HepG2 (cell line): Measurements from ENCODE around the gene RPTOR. TPM values are rescaled to one million over a fixed set of nuclear protein-coding genes. Genes with fewer than 3 reads are reported as not detected.
A peak's percentile ranks its signal among the peaks of the same experiment; 100 is the strongest.

Experiments used
- AGO2 ChIP-seq: fragments of 200-400 bp; formaldehyde crosslinking; optimal IDR thresholded peaks from 2 replicates; pipeline ENCODE3; 2017; ENCODE audit warnings: mild to moderate bottlenecking, low read depth, low read length, moderate library complexity
- ARNTL ChIP-seq: sonication (generic); formaldehyde crosslinking; IDR thresholded peaks from 2 replicates; pipeline ENCODE4 v1.4.0; 2020; ENCODE audit warnings: mild to moderate bottlenecking, missing genetic modification reagents
- ETV5 ChIP-seq: IDR thresholded peaks from 2 replicates; pipeline ENCODE4 v1.6.1; 2018; ENCODE audit warnings: missing biosample characterization, missing genetic modification reagents, inconsistent platforms, borderline replicate concordance
- FOXO1 ChIP-seq: sonication (generic); formaldehyde crosslinking; IDR thresholded peaks from 2 replicates; pipeline ENCODE4 v1.4.0; 2020; ENCODE audit warnings: missing genetic modification reagents
- HCFC1 ChIP-seq: fragments of 150-350 bp; IDR thresholded peaks from 2 replicates; pipeline ENCODE4 v1.6.1; 2014; ENCODE audit warnings: low read depth, low read length
- ISL2 ChIP-seq: sonication (generic); formaldehyde crosslinking; IDR thresholded peaks from 2 replicates; pipeline ENCODE4 v1.5.0; 2020; ENCODE audit warnings: missing genetic modification reagents
- NR2F1 ChIP-seq, 2 experiments: fragments of 450-650 bp in 1 of 2; formaldehyde crosslinking in 1 of 2; IDR thresholded peaks; 2 replicates each; pipeline versions ENCODE4 v1.5.0 to v1.6.1; 2016 to 2020; ENCODE audit warnings: mild to moderate bottlenecking in 1 of 2, missing compliant biosample characterization in 1 of 2, missing genetic modification reagents in 1 of 2, moderate library complexity in 1 of 2
- NR2F6 ChIP-seq, 2 experiments: IDR thresholded peaks; 2 replicates each; pipeline ENCODE4 v1.6.1; 2016; ENCODE audit warnings: antibody characterized with exemption in 1 of 2, mild to moderate bottlenecking in 1 of 2
- PHF8 ChIP-seq: sonication (generic); formaldehyde crosslinking; IDR thresholded peaks from 2 replicates; pipeline ENCODE4 v1.5.0; 2020; ENCODE audit warnings: missing genetic modification reagents
- RFX3 ChIP-seq: IDR thresholded peaks from 2 replicates; pipeline ENCODE4 v1.6.1; 2016; ENCODE audit warnings: missing biosample characterization, missing genetic modification reagents
- SAFB2 ChIP-seq: sonication (generic); formaldehyde crosslinking; IDR thresholded peaks from 2 replicates; pipeline ENCODE4 v1.5.1; 2020; ENCODE audit warnings: missing genetic modification reagents, low read depth, mild to moderate bottlenecking, borderline replicate concordance
- SATB2 ChIP-seq: sonication (generic); formaldehyde crosslinking; IDR thresholded peaks from 2 replicates; pipeline ENCODE4 v1.5.0; 2020; ENCODE audit warnings: missing genetic modification reagents
- SMYD3 ChIP-seq: sonication (generic); formaldehyde crosslinking; IDR thresholded peaks from 2 replicates; pipeline ENCODE4 v1.8.1; 2023; ENCODE audit warnings: mild to moderate bottlenecking, missing genetic modification reagents
- SP5 ChIP-seq: IDR thresholded peaks from 2 replicates; pipeline ENCODE4 v1.6.1; 2016; ENCODE audit warnings: low read depth, borderline replicate concordance
- SRSF4 ChIP-seq: fragments of 200-400 bp; formaldehyde crosslinking; IDR thresholded peaks from one replicate; pipeline ENCODE4 v1.6.1; 2018; ENCODE audit warnings: mild to moderate bottlenecking, low read depth, low read length, moderate library complexity; ENCODE audit not compliant: poor library complexity, severe bottlenecking
- STAG1 ChIP-seq: sonication (generic); formaldehyde crosslinking; IDR thresholded peaks from 2 replicates; pipeline ENCODE4 v1.4.0; 2020; ENCODE audit warnings: missing genetic modification reagents
- STAT5B ChIP-seq: sonication (generic); formaldehyde crosslinking; IDR thresholded peaks from 2 replicates; pipeline ENCODE4 v1.4.0; 2020; ENCODE audit warnings: missing genetic modification reagents
- SYNCRIP ChIP-seq: fragments of 200-400 bp; formaldehyde crosslinking; IDR thresholded peaks from 2 replicates; pipeline ENCODE4 v1.6.1; 2018; ENCODE audit warnings: mild to moderate bottlenecking, low read depth, low read length; ENCODE audit not compliant: insufficient read depth
- ZBTB38 ChIP-seq: sonication (generic); formaldehyde crosslinking; IDR thresholded peaks from 2 replicates; pipeline ENCODE4 v1.5.1; 2020; ENCODE audit warnings: mild to moderate bottlenecking, missing genetic modification reagents
- ZNF256 ChIP-seq: sonication (generic); formaldehyde crosslinking; conservative IDR thresholded peaks from 2 replicates; pipeline ENCODE4 v1.4.0; 2020; ENCODE audit warnings: missing genetic modification reagents
- ZNF552 ChIP-seq: sonication (generic); formaldehyde crosslinking; IDR thresholded peaks from 2 replicates; pipeline ENCODE4 v1.9.0; 2022; ENCODE audit warnings: missing genetic modification reagents, mild to moderate bottlenecking, borderline replicate concordance
- ZNF761 ChIP-seq: sonication (generic); formaldehyde crosslinking; conservative IDR thresholded peaks from 2 replicates; pipeline ENCODE4 v1.4.0; 2020; ENCODE audit warnings: mild to moderate bottlenecking, missing genetic modification reagents
- polyA plus RNA-seq, 8 experiments: library from polyadenylated mRNA; depleted of rRNA in 3 of 8; stranded (reverse) in 7 of 8; unstranded in 1 of 8; fragments of >200 nt; fragmentation: Illumina TruSeq in 4 of 8; extraction: Trizol in 4 of 8; gene quantifications; 2 replicates each; pipeline versions ENCODE4 v1.2.1 to v1.2.3, GENCODE V29; 2011 to 2016; ENCODE audit warnings: low read depth in 4 of 8, missing spikeins in 1 of 8, mixed read lengths in 1 of 8; ENCODE audit not compliant: insufficient read depth in 1 of 8
- total RNA-seq, 5 experiments: library from RNA; depleted of rRNA; stranded (reverse); fragments of >200 nt; fragmentation: Illumina TruSeq; extraction: Trizol; gene quantifications; 2 replicates each; pipeline ENCODE4 v1.2.3, GENCODE V29; 2016; ENCODE audit warnings: low read depth in 1 of 5
- TF ChIP-seq, protein P1 (sequence below): sonication (generic); IDR thresholded peaks from 2 replicates; pipeline ENCODE4 v1.6.1; 2016; ENCODE audit warnings: low read depth, borderline replicate concordance
- TF ChIP-seq, protein P2 (sequence below): sonication (generic); formaldehyde crosslinking; IDR thresholded peaks from 2 replicates; pipeline ENCODE4 v1.8.1; 2023; ENCODE audit warnings: mild to moderate bottlenecking, missing genetic modification reagents
- TF ChIP-seq, protein P3 (sequence below): sonication (generic); formaldehyde crosslinking; conservative IDR thresholded peaks from 2 replicates; pipeline ENCODE4 v1.4.0; 2020; ENCODE audit warnings: missing genetic modification reagents
- TF ChIP-seq, protein P4 (sequence below): IDR thresholded peaks from 2 replicates; pipeline ENCODE4 v1.6.1; 2012; ENCODE audit warnings: inconsistent platforms

Gene RPTOR
- total and polyA plus RNA-seq, 2 of the 13 experiments (the other 11 are each of a cell fraction or from before 2014, with no cell fraction given), result 6.6 to 25.3 TPM

DNA sequence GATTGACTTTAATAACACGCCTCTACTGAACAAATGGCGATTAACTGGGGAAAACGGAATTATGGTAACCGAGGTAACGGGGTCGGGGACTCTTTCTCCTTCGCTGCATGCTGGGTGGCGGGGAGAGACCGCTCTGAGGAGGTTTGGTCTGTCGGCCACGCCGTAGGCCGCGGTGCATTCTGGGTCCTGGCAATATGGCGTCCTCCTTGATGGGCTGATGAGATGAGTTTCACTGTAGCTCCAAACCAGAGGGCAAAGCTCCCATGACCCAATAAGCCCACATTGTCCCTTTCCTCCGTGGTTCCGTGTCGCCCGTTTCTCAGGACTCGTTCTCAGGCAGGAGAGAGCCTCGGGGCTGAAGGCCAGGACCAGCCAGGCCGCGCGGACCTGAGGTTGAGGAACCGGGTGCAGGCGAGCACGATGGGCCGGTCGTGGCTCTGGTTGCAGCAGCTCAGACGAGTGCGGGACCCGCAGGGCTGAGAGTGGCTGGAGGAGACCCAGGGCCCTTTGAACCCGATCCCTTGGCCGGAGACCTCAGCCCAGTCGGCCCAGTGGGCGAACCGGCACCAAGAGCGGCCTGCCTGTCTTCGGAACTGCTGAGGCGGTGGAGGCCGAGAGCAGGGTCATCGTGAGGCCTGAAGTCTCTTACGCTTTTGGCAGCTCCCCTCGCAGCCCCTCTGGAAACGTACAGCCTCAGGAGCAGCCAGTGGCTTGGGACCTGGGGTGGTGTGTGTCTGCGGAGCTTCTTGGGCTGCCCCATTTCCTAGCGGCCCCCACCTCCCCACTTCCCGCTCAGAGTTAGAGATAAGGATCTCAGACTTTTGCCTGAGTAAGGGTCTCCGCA is at the start of gene RPTOR (continued):
- peak; percentile 87 for TF ChIP-seq AGO2
- peak; percentile 61 for TF ChIP-seq ETV5 (CRISPR knock-in tag)
- TF ChIP-seq HCFC1, result peak; percentile 82
- peak; percentile 95 for TF ChIP-seq ZBTB38 (CRISPR knock-in tag)
- no peak for TF ChIP-seq SP5
- TF ChIP-seq NR2F6 (IDR thresholded peaks at IDR 0.05), result 0 out of 2 replicates have a peak, but pooled peaks have one; percentile 46
- peak; percentile 69; the same call in 1 of the 2 replicates for TF ChIP-seq NR2F6 (CRISPR knock-in tag; IDR thresholded peaks at IDR 0.05)
- no peak for TF ChIP-seq SRSF4
- TF ChIP-seq ZNF552 (CRISPR knock-in tag), result peak; percentile 71; the same call in 1 of the 2 replicates
- TF ChIP-seq SMYD3 (CRISPR knock-in tag), result peak; percentile 65; the same call in 1 of the 2 replicates
- TF ChIP-seq, protein P1, sequence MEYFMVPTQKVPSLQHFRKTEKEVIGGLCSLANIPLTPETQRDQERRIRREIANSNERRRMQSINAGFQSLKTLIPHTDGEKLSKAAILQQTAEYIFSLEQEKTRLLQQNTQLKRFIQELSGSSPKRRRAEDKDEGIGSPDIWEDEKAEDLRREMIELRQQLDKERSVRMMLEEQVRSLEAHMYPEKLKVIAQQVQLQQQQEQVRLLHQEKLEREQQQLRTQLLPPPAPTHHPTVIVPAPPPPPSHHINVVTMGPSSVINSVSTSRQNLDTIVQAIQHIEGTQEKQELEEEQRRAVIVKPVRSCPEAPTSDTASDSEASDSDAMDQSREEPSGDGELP, result peak; percentile 23; the same call in 1 of the 2 replicates
- peak; percentile 86; the same call in 1 of the 2 replicates for TF ChIP-seq ZNF256 (CRISPR knock-in tag)
- TF ChIP-seq SATB2 (CRISPR knock-in tag), result peak; percentile 63; the same call in 1 of the 2 replicates
- TF ChIP-seq RFX3 (CRISPR knock-in tag), result peak; percentile 57
- TF ChIP-seq, protein P2, sequence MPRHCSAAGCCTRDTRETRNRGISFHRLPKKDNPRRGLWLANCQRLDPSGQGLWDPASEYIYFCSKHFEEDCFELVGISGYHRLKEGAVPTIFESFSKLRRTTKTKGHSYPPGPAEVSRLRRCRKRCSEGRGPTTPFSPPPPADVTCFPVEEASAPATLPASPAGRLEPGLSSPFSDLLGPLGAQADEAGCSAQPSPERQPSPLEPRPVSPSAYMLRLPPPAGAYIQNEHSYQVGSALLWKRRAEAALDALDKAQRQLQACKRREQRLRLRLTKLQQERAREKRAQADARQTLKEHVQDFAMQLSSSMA (CRISPR knock-in tag), result peak; percentile 96
- 0 out of 2 replicates have a peak, but pooled peaks have one; percentile 11 for TF ChIP-seq STAG1 (CRISPR knock-in tag)
- peak; percentile 99 for TF ChIP-seq PHF8 (CRISPR knock-in tag)
- TF ChIP-seq FOXO1, result peak; percentile 76
- no peak; the same call in 1 of the 2 replicates for TF ChIP-seq ZNF761 (CRISPR knock-in tag)
- no peak for TF ChIP-seq SYNCRIP
- peak; percentile 62; the same call in 1 of the 2 replicates for TF ChIP-seq STAT5B
- TF ChIP-seq, protein P3, sequence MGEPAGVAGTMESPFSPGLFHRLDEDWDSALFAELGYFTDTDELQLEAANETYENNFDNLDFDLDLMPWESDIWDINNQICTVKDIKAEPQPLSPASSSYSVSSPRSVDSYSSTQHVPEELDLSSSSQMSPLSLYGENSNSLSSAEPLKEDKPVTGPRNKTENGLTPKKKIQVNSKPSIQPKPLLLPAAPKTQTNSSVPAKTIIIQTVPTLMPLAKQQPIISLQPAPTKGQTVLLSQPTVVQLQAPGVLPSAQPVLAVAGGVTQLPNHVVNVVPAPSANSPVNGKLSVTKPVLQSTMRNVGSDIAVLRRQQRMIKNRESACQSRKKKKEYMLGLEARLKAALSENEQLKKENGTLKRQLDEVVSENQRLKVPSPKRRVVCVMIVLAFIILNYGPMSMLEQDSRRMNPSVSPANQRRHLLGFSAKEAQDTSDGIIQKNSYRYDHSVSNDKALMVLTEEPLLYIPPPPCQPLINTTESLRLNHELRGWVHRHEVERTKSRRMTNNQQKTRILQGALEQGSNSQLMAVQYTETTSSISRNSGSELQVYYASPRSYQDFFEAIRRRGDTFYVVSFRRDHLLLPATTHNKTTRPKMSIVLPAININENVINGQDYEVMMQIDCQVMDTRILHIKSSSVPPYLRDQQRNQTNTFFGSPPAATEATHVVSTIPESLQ (CRISPR knock-in tag), result peak; percentile 72; the same call in 1 of the 2 replicates
- TF ChIP-seq ISL2 (CRISPR knock-in tag), result peak; percentile 84
- TF ChIP-seq NR2F1 (CRISPR knock-in tag; IDR thresholded peaks at IDR 0.05), result 0 out of 4 replicates have a peak, but pooled peaks of 1 of the 2 experiments have one; percentile 38
- TF ChIP-seq SAFB2 (CRISPR knock-in tag), result peak; percentile 82; the same call in 1 of the 2 replicates
- peak; percentile 55; the same call in 1 of the 2 replicates for TF ChIP-seq ARNTL
- TF ChIP-seq, protein P4, sequence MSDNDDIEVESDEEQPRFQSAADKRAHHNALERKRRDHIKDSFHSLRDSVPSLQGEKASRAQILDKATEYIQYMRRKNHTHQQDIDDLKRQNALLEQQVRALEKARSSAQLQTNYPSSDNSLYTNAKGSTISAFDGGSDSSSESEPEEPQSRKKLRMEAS, result peak; percentile 96
